HEK293 (cell line): ENCODE measurements around the gene GABRA5.

ENCODE experiments used
- CTCF ChIA-PET: fragments of 350-600 bp; formaldehyde crosslinking; extraction: SDS; loops from one replicate; lab custom pipeline; 2021; ENCODE audit warnings: antibody characterized with exemption; lab: Yijun Ruan, JAX
- POLR2A ChIA-PET: fragments of 300-600 bp; formaldehyde crosslinking; extraction: SDS; loops from one replicate; lab custom pipeline; 2020; ENCODE audit warnings: antibody characterized with exemption, inconsistent platforms; lab: Yijun Ruan, JAX
- H3K27ac ChIP-seq: fragments of 200-500 bp; sonication (Bioruptor generic); 2 replicates; pipeline ENCODE4 v1.5.1; 2014; ENCODE audit warnings: low read depth, low read length, control low read depth, inconsistent platforms; ENCODE audit errors: extremely low read depth
- H3K36me3 ChIP-seq, 2 experiments: fragments of 200-500 bp in 1 of 2; sonication (Bioruptor generic) in 1 of 2; 1 replicate in 1 of 2; 2 replicates in 1 of 2; pipeline ENCODE4 v1.5.1; 2014 to 2017; ENCODE audit warnings: inconsistent platforms in 2 of 2, low read length in 2 of 2; ENCODE audit not compliant: control insufficient read depth in 2 of 2, insufficient read depth in 1 of 2
- H3K4me1 ChIP-seq: fragments of 200-500 bp; sonication (Bioruptor generic); 2 replicates; pipeline ENCODE4 v1.5.1; 2014; ENCODE audit warnings: mild to moderate bottlenecking, low read length, inconsistent platforms; ENCODE audit not compliant: control insufficient read depth, insufficient read depth
- H3K4me3 ChIP-seq: 2 replicates; pipeline ENCODE4 v1.5.1; 2011; ENCODE audit warnings: low read depth, mild to moderate bottlenecking, control low read depth, low read length, moderate library complexity
- H3K9me3 ChIP-seq: fragments of 200-500 bp; sonication (Bioruptor generic); 2 replicates; pipeline ENCODE4 v1.5.1; 2014; ENCODE audit warnings: low read depth, low read length, inconsistent platforms; ENCODE audit not compliant: control insufficient read depth, insufficient read depth
- ATF2 ChIP-seq: fragments of 450-650 bp; formaldehyde crosslinking; IDR thresholded peaks from 2 replicates; pipeline ENCODE4 v1.5.1; 2016; ENCODE audit warnings: missing biosample characterization, missing genetic modification characterization, low read depth
- BCL11B ChIP-seq: fragments of 450-650 bp; formaldehyde crosslinking; IDR thresholded peaks from 2 replicates; pipeline ENCODE4 v1.5.1; 2016; ENCODE audit warnings: low read depth, missing biosample characterization, missing genetic modification characterization
- GLIS1 ChIP-seq: fragments of 450-650 bp; formaldehyde crosslinking; IDR thresholded peaks from 2 replicates; pipeline ENCODE4 v1.5.1; 2016; ENCODE audit warnings: missing biosample characterization, missing genetic modification characterization
- KLF10 ChIP-seq: fragments of 450-650 bp; IDR thresholded peaks from 2 replicates; pipeline ENCODE4 v1.5.1; 2018; ENCODE audit warnings: missing biosample characterization, mild to moderate bottlenecking, missing genetic modification characterization
- OSR2 ChIP-seq: fragments of 450-650 bp; formaldehyde crosslinking; IDR thresholded peaks from 2 replicates; pipeline ENCODE4 v1.5.1; 2016; ENCODE audit warnings: missing biosample characterization, missing genetic modification characterization
- SALL2 ChIP-seq: fragments of 450-650 bp; formaldehyde crosslinking; IDR thresholded peaks from 2 replicates; pipeline ENCODE4 v1.5.0; 2017; ENCODE audit warnings: missing biosample characterization, mild to moderate bottlenecking, missing genetic modification characterization, borderline replicate concordance
- ZBTB1 ChIP-seq: fragments of 450-650 bp; formaldehyde crosslinking; IDR thresholded peaks from 2 replicates; pipeline ENCODE4 v1.5.1; 2016; ENCODE audit warnings: missing biosample characterization, missing genetic modification characterization
- ZBTB49 ChIP-seq: fragments of 450-650 bp; formaldehyde crosslinking; IDR thresholded peaks from 2 replicates; pipeline ENCODE4 v1.5.1; 2016; ENCODE audit warnings: missing biosample characterization, missing genetic modification characterization, low read depth
- ZIC2 ChIP-seq: fragments of 450-650 bp; formaldehyde crosslinking; IDR thresholded peaks from 2 replicates; pipeline ENCODE4 v1.5.1; 2016; ENCODE audit warnings: missing biosample characterization, missing genetic modification characterization
- ZNF146 ChIP-seq: fragments of 450-650 bp; formaldehyde crosslinking; IDR thresholded peaks from 2 replicates; pipeline ENCODE4 v1.5.1; 2016; ENCODE audit warnings: missing biosample characterization, missing genetic modification characterization
- ZNF175 ChIP-seq: fragments of 450-650 bp; formaldehyde crosslinking; IDR thresholded peaks from 2 replicates; pipeline ENCODE4 v1.5.1; 2016; ENCODE audit warnings: missing biosample characterization, missing genetic modification characterization
- ZNF18 ChIP-seq: fragments of 450-650 bp; formaldehyde crosslinking; IDR thresholded peaks from 2 replicates; pipeline ENCODE4 v1.5.1; 2016; ENCODE audit warnings: missing biosample characterization, missing genetic modification characterization
- ZNF221 ChIP-seq: fragments of 450-650 bp; formaldehyde crosslinking; IDR thresholded peaks from 2 replicates; pipeline ENCODE4 v1.5.1; 2017; ENCODE audit warnings: missing biosample characterization, missing genetic modification characterization, borderline replicate concordance
- ZNF366 ChIP-seq: fragments of 450-650 bp; formaldehyde crosslinking; conservative IDR thresholded peaks from 2 replicates; pipeline ENCODE4 v1.5.1; 2016; ENCODE audit warnings: missing biosample characterization, missing genetic modification characterization
- ZNF76 ChIP-seq: fragments of 450-650 bp; formaldehyde crosslinking; IDR thresholded peaks from 2 replicates; pipeline ENCODE4; 2016; ENCODE audit warnings: low read depth, missing biosample characterization, missing genetic modification characterization, borderline replicate concordance
- ZNF837 ChIP-seq: fragments of 450-650 bp; formaldehyde crosslinking; IDR thresholded peaks from 2 replicates; pipeline ENCODE4 v1.5.1; 2016; ENCODE audit warnings: missing biosample characterization, missing genetic modification characterization
- TF ChIP-seq, protein P1 (sequence below): fragments of 450-650 bp; formaldehyde crosslinking; optimal IDR thresholded peaks from 2 replicates; pipeline ENCODE3; 2016; ENCODE audit warnings: missing biosample characterization, mild to moderate bottlenecking, missing genetic modification characterization
- TF ChIP-seq, protein P2 (sequence below): fragments of 450-650 bp; formaldehyde crosslinking; IDR thresholded peaks from 2 replicates; pipeline ENCODE4 v1.5.1; 2016; ENCODE audit warnings: missing biosample characterization, missing genetic modification characterization

Gene GABRA5

DNA sequence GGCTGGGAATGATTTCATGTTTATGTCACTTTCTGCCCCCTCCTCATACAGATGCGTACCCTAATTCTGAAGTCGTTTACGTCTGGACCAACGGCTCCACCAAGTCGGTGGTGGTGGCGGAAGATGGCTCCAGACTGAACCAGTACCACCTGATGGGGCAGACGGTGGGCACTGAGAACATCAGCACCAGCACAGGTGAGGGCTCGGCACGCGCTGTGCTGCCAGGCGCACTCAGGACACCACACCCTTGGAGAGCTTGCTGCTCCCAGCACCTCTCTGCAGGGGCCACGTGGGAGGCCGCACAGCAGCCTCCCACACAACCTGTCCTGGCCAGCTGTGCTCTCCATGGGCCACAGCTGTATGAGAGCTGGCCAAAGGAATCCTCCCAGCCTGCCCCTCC is 70.3 kb downstream of the GABRA5 start (continued):
- TF ChIP-seq ZNF18, result no peak
- no peak for TF ChIP-seq OSR2

DNA sequence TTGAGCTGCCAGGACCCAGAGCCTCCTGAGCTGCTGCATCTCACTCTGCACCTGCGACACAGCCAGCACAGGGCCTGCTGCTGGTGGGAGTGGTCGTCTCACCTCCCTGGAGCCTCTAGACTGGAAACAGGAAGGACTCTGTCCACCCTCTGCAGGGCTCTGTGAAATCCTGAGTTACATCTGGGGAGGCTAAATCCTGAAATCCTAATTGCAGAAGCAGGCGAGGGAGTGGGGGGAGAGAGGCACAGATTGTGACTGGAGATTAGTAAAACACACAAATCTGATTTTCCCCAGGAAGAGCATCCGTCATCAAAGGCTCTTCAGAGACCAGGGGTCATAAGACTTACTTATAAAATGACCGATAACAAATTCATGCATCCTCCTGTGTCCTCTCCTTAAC is 72.5 kb downstream of the GABRA5 start:
- H3K9me3 ChIP-seq, result no peaks in the 10 kb centered on the region
- ChIA-PET CTCF (no interaction called here), POLR2A (no interaction called here)
- H3K4me3 ChIP-seq, result no peak overlapping the region
- no peaks in the 10 kb centered on the region for H3K36me3 ChIP-seq
- no peak overlapping the region for H3K27ac ChIP-seq
- no peak for TF ChIP-seq ZBTB49
- no peak for TF ChIP-seq ZNF837 (tag by site-specific recombination)
- no peak for TF ChIP-seq GLIS1
- TF ChIP-seq ZNF221, result no peak
- no peak for TF ChIP-seq ZNF175
- TF ChIP-seq KLF10, result no peak
- no peak for TF ChIP-seq ZNF366 (tag by site-specific recombination)
- no peaks in the 10 kb centered on the region for H3K4me1 ChIP-seq

DNA sequence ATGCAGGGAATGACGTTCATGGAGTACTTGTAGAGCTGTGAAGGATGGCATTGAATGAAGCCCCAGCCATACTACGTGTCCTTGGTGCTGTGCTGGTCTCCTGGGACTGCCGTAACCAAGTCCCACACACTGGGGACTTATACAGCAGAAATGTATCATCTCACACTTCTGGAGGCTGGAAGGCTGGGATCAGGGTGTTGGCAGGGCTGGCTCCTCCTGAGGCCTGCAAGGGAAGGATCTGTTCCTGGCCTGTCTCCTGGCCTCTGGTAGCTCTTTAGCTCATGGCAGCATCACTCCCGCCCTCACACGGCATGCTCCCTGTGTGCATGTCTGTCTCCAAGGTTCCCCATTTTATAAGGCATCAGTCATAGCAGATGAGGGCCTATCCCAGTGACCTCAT is 74.6 kb downstream of the GABRA5 start:
- CTCF ChIA-PET, result no interaction called here
- no peak overlapping the region for H3K27ac ChIP-seq
- TF ChIP-seq ZBTB1 (no peak), ZIC2 (tag by site-specific recombination) (no peak), ZNF146 (tag by site-specific recombination) (no peak), BCL11B (no peak), ATF2 (tag by site-specific recombination) (no peak), SALL2 (no peak), ZNF76 (no peak)
- TF ChIP-seq, protein P1, sequence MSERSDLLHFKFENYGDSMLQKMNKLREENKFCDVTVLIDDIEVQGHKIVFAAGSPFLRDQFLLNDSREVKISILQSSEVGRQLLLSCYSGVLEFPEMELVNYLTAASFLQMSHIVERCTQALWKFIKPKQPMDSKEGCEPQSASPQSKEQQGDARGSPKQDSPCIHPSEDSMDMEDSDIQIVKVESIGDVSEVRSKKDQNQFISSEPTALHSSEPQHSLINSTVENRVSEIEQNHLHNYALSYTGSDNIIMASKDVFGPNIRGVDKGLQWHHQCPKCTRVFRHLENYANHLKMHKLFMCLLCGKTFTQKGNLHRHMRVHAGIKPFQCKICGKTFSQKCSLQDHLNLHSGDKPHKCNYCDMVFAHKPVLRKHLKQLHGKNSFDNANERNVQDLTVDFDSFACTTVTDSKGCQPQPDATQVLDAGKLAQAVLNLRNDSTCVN (tag by site-specific recombination), result no peak
- TF ChIP-seq, protein P2, sequence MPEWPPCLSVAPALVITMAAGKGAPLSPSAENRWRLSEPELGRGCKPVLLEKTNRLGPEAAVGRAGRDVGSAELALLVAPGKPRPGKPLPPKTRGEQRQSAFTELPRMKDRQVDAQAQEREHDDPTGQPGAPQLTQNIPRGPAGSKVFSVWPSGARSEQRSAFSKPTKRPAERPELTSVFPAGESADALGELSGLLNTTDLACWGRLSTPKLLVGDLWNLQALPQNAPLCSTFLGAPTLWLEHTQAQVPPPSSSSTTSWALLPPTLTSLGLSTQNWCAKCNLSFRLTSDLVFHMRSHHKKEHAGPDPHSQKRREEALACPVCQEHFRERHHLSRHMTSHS (tag by site-specific recombination), result no peak
- POLR2A ChIA-PET, result no interaction called here
- H3K4me3 ChIP-seq, result no peak overlapping the region
- no peaks in the 10 kb centered on the region for H3K9me3 ChIP-seq
- no peaks in the 10 kb centered on the region for H3K36me3 ChIP-seq
- no peaks in the 10 kb centered on the region for H3K4me1 ChIP-seq
